ENCODE results near the gene OR51G2.

Gene OR51G2

DNA sequence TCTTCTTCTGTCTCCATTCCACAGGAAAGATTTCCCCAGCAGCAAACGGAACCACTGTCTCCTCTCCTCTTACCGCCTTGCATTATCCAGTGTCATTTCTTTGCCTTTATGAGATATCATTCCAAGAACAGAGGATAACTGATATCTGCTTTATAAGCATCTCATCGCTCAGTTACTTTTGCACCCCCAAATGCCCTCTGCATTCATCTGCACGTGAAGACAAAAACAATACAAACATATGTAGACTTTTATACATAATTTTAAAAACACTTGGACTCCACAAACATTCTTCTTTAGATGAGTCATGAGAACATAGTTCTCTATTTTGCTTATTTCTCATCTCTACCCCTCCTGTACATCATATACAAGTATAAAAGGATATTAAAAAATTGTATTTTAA is 38.0 kb downstream of the OR51G2 start:
- no peak for DNase-seq (ENCODE audit: low spot score)
- Histone ChIP-seq H3K4me3 (no peak overlapping the region), H3K27ac (no peak overlapping the region)
- TF ChIP-seq CTCF (IDR thresholded peaks at IDR 0.05), result no peak

- TF ChIP-seq CTCF (IDR thresholded peaks at IDR 0.05), result no peak
- no peak overlapping the region for H3K27ac ChIP-seq
- H3K4me3 ChIP-seq, result no peak overlapping the region
- DNase-seq (ENCODE audit: low spot score), result no peak
Observed at GRCh38 chr11:4865855-4866254, 53.3 kb downstream of the OR51G2 start.

DNA sequence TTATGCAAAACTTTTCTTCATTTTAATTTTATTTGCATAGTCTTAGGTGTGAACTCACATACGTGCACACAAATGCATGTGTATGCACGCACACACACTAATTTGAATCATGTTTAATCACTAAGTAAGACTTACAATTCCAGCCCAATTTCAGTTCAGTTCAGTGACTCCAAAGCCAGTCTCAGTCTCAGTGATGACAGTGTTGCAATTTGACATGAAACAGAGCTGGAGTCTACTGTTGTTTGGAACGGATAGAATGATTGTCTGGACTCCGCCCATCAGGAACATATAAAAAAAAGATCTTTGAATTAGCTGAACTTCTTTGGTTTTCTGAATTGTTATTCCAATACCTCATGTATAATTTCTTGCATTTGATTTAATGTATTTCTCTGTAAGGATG is 55.3 kb downstream of the OR51G2 start:
- no peak for DNase-seq (ENCODE audit: low spot score)
- H3K4me3 ChIP-seq, result no peak overlapping the region
- no peak overlapping the region for H3K27ac ChIP-seq
- no peak for TF ChIP-seq CTCF (IDR thresholded peaks at IDR 0.05)

Data from coronary artery (tissue), 2 donors.